Measurements from ENCODE around the gene HIPK3. TPM values are rescaled to one million over a fixed set of nuclear protein-coding genes. Genes with fewer than 3 reads are reported as not detected.

The HIPK3 gene
- total and polyA plus RNA-seq, 2 donors (not counting 3 experiments of a cell fraction or from before 2014, with no cell fraction given), result 13.3 to 36.1 TPM

DNA sequence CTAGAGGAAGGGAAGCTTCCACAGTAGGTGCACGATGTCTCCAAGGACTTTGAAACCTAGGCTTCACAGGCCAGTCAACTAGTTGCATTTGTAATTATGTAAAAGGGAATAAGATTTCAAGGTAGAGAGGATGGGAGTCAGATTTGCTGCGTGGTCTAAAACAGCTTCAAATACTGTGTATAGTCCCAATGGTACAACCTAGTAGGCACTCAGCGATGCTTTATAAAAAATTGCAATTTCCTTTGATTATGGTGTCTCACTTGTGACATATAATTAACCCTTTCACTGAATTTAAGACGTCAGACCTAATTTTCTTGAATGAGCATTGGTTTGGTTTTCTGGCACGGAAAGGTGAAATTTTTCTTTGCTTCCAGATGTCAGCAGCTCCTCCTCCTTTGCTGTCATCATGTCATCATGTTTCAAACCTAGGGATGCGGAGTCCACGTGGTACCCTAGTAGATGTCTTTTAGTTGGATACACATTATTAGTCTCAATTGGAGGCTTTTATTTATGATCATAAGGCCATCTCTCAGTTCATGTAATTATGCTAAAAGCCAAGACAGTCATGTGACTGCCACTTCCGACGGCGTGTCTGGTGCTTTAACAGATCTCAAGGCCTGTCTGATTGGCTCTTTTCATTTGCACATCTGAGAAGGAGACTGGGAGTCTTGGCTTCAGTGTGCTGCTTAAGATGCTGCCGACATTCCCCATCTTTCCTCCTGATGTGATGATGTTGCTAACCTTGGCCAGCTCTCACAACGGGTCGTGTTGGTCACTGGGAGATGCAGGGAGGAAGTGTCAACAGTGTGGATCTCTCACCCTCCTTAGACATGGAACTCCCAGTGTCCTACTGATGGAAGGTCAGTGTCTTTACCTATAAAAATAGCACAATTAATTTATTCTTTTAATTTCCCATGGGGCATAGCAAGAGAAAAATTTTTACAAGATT is 134.0 kb downstream of the HIPK3 start:
- intact Hi-C loops (cut with micrococcal nuclease) (no loop called here), dilution Hi-C loops (cut with MboI; ENCODE audit: extremely low pct_ligation_motif_present, low sequenced_read_pairs) (no loop called here)
- Histone ChIP-seq H3K4me2 (ENCODE audit: insufficient read depth, low read length) (no peak overlapping the region), H3K27me3 (ENCODE audit: control insufficient read depth in 2 of 2, insufficient read depth in 2 of 2, low read length in 2 of 2) (no peaks in the 10 kb centered on the region), H3K79me2 (ENCODE audit: control insufficient read depth, insufficient read depth, low read length) (peaks cover 59% of the 10 kb centered on the region), H2AFZ (ENCODE audit: low read depth, low read length) (no peak overlapping the region), H4K20me1 (replicated peaks; ENCODE audit: control insufficient read depth, extremely low read depth, insufficient read depth, low read length) (no peaks in the 10 kb centered on the region), H3K4me1 (ENCODE audit: control insufficient read depth, extremely low read depth, insufficient read depth, low read length) (peaks cover 4% of the 10 kb centered on the region), H3K9me1 (replicated peaks; ENCODE audit: control insufficient read depth, extremely low read depth, insufficient read depth, low read length) (no peaks in the 10 kb centered on the region), H3K27ac (ENCODE audit: insufficient read depth, low read depth, low read length) (no peak overlapping the region), H3K9me3 (replicated peaks; ENCODE audit: control insufficient read depth, insufficient read depth, low read length) (no peaks in the 10 kb centered on the region), H3K36me3 (ENCODE audit: control insufficient read depth in 2 of 2, extremely low read depth in 1 of 2, insufficient read depth in 2 of 2, low read length in 2 of 2) (no peaks in the 10 kb centered on the region), H3K9ac (replicated peaks; ENCODE audit: extremely low read depth, insufficient read depth, low read length) (no peak overlapping the region), H3K4me3 (replicated peaks in 1 of 3; ENCODE audit: insufficient read depth in 1 of 3, low read depth in 1 of 3, low read length in 3 of 3) (no peak overlapping the region)
- no TSS peak for BruUV-seq (replicated peaks)
- FAIRE-seq (no peak), DNase-seq (ENCODE audit: low read depth, low spot score) (no peak)
- POLR2A ChIA-PET, result no interaction called here
- TF ChIP-seq FOS (IDR thresholded peaks at IDR 0.05; ENCODE audit: borderline replicate concordance, insufficient read depth, low read length), result no peak
- TF ChIP-seq CTCF (IDR thresholded peaks at IDR 0.05; ENCODE audit: extremely low read depth in 1 of 2, insufficient read depth in 1 of 2, low read depth in 1 of 2, low read length in 2 of 2), result no peak
- no peak for TF ChIP-seq GATA2 (IDR thresholded peaks at IDR 0.05; ENCODE audit: insufficient read depth, insufficient read length, low read depth, low read length)
- no peak for TF ChIP-seq EZH2 (IDR thresholded peaks at IDR 0.05; ENCODE audit: borderline replicate concordance, low read depth, low read length, severe bottlenecking)
- CTCF ChIA-PET, result interaction anchor here (0.6 kb wide), 1 partner anchor 144 kb away, joined by 3 read pairs; no protein-coding TSS in a partner anchor
